MCF 10A (cell line): ENCODE results near the gene MLKL. TPM values are rescaled to one million over a fixed set of nuclear protein-coding genes. Genes with fewer than 3 reads are reported as not detected.

Experiments used
- BruUV-seq: library from RNA; stranded (reverse); fragments of 400-500 nt; replicated peaks from 2 replicates; lab custom pipeline; 2021; lab: Mats Ljungman, UMichigan
- CTCF ChIA-PET: fragments of 300-600 bp; sonication (Branson Sonifier 250); formaldehyde crosslinking; extraction: SDS; loops from one replicate; lab custom pipeline; 2021; ENCODE audit warnings: antibody characterized with exemption, inconsistent platforms; lab: Yijun Ruan, JAX
- POLR2A ChIA-PET: fragments of 300-600, 350-650 bp; sonication (Branson Sonifier 250); formaldehyde crosslinking; extraction: SDS; loops from one replicate; lab custom pipeline; 2020; ENCODE audit warnings: antibody characterized with exemption, inconsistent platforms; lab: Yijun Ruan, JAX
- DNase-seq: peaks from one replicate; pipeline ENCODE4 v3.0.0-alpha.2; 2018; ENCODE audit not compliant: unreplicated experiment
- H3K27ac Mint-ChIP-seq: one replicate; pipeline ENCODE4 v1.8.0; 2022; ENCODE audit warnings: mild to moderate bottlenecking, low read depth, mixed read lengths; ENCODE audit not compliant: unreplicated experiment
- H3K27me3 Mint-ChIP-seq: one replicate; pipeline ENCODE4 v1.8.0; 2022; ENCODE audit warnings: mixed read lengths; ENCODE audit not compliant: insufficient read depth, unreplicated experiment
- H3K36me3 Mint-ChIP-seq: one replicate; pipeline ENCODE4 v1.8.0; 2022; ENCODE audit warnings: mild to moderate bottlenecking, moderate library complexity, mixed read lengths; ENCODE audit not compliant: insufficient read depth, unreplicated experiment
- H3K4me1 Mint-ChIP-seq: one replicate; pipeline ENCODE4 v1.8.0; 2022; ENCODE audit warnings: mixed read lengths; ENCODE audit not compliant: insufficient read depth, unreplicated experiment
- H3K4me3 Mint-ChIP-seq: one replicate; pipeline ENCODE4 v1.8.0; 2022; ENCODE audit warnings: mild to moderate bottlenecking, moderate library complexity, mixed read lengths; ENCODE audit not compliant: unreplicated experiment
- H3K9me3 Mint-ChIP-seq: one replicate; pipeline ENCODE4 v1.8.0; 2022; ENCODE audit warnings: mixed read lengths; ENCODE audit not compliant: unreplicated experiment
- CTCF ChIP-seq: fragments of 200-600 bp; IDR thresholded peaks from one replicate; pipeline ENCODE4 v1.8.0; 2022; ENCODE audit warnings: antibody characterized with exemption, mild to moderate bottlenecking; ENCODE audit not compliant: unreplicated experiment
- intact Hi-C: fragments of 100-400 bp; cut with micrococcal nuclease; formaldehyde crosslinking; loops from 2 replicates; pipeline ENCODE4 v1.14.1; 2022
- total RNA-seq: library from RNA; stranded (reverse); gene quantifications from 2 replicates; pipeline ENCODE4 v1.2.3, GENCODE V29; 2022

MLKL gene
- total RNA-seq, 1 experiment from 2014 or later, result 14.2 TPM

GRCh38 chr16:74698222-74698621 is 2.4 kb downstream of the MLKL start:
- Mint-ChIP-seq H3K4me3 (peak overlapping the region; percentile 100), H3K36me3 (peaks cover 14% of the 10 kb centered on the region), H3K9me3 (no peaks in the 10 kb centered on the region), H3K27ac (peak overlapping the region; percentile 31), H3K27me3 (no peaks in the 10 kb centered on the region), H3K4me1 (peaks cover 34% of the 10 kb centered on the region)
- no TSS peak for BruUV-seq
- intact Hi-C loops, result no loop called here
- CTCF ChIA-PET, result interaction anchor here (0.7 to 2.5 kb wide), 4 partner anchors 10 to 167 kb away, joined by 4 to 20 read pairs (median 4); no protein-coding TSS in a partner anchor
- TF ChIP-seq CTCF, result no peak
- POLR2A ChIA-PET, result interaction anchor here (0.8 to 1.2 kb wide), 3 partner anchors 14 to 104 kb away, joined by 3 to 5 read pairs (median 3); partner anchors contain the start of gene RFWD3
- peak; percentile 24 for DNase-seq

- CTCF ChIA-PET, result interaction anchor here (0.9 to 2.5 kb wide), 5 partner anchors 13 to 167 kb away, joined by 3 to 20 read pairs (median 3); no protein-coding TSS in a partner anchor
- TF ChIP-seq CTCF, result no peak
- peak; percentile 90 for DNase-seq
- Mint-ChIP-seq H3K27me3 (no peaks in the 10 kb centered on the region), H3K4me3 (peak overlapping the region; percentile 77), H3K4me1 (peaks cover 29% of the 10 kb centered on the region), H3K36me3 (peaks cover 27% of the 10 kb centered on the region), H3K9me3 (no peaks in the 10 kb centered on the region), H3K27ac (peak overlapping the region; percentile 18)
- intact Hi-C loops, result no loop called here
- POLR2A ChIA-PET, result interaction anchor here (0.7 to 3.0 kb wide), 7 partner anchors 8 to 399 kb away, joined by 3 to 21 read pairs (median 3); partner anchors contain the start of genes GLG1, PSMD7, RFWD3 and WDR59
- TSS peak; percentile 65 for BruUV-seq
Observed at GRCh38 chr16:74695450-74696422, 4.9 kb downstream of the MLKL start.

- ChIA-PET CTCF (interaction anchor here (0.7 to 1.3 kb wide), 3 partner anchors 8 to 9 kb away, joined by 3 to 4 read pairs (median 3); partner anchors contain the start of gene MLKL), POLR2A (interaction anchor here (0.7 to 1.2 kb wide), 2 partner anchors 10 to 17 kb away, joined by 4 to 6 read pairs; partner anchors contain the start of gene MLKL)
- intact Hi-C loops, result no loop called here
- Mint-ChIP-seq H3K36me3 (peaks cover 57% of the 10 kb centered on the region), H3K27ac (no peak overlapping the region), H3K4me1 (peaks cover 4% of the 10 kb centered on the region), H3K9me3 (no peaks in the 10 kb centered on the region), H3K4me3 (no peak overlapping the region), H3K27me3 (no peaks in the 10 kb centered on the region)
- BruUV-seq, result no TSS peak
- no peak for DNase-seq
- TF ChIP-seq CTCF, result no peak
Observed at GRCh38 chr16:74691093-74691855, 9.4 kb downstream of the MLKL start.
